H9 (cell line): ENCODE measurements around the gene RBFOX1. TPM values are rescaled to one million over a fixed set of nuclear protein-coding genes. Genes with fewer than 3 reads are reported as not detected.

Experiments
- DNase-seq: peaks from one replicate; pipeline ENCODE4 v3.0.0-alpha.2; 2017
- H2AFZ ChIP-seq: one replicate; pipeline ENCODE4 v1.6.1; 2013; ENCODE audit warnings: mild to moderate bottlenecking, low read length, control low read depth, moderate library complexity
- H2AK5ac ChIP-seq: 2 replicates; pipeline ENCODE4 v1.6.1; 2013; ENCODE audit warnings: low read length, control low read depth, mixed read lengths; ENCODE audit not compliant: insufficient read length
- H2BK120ac ChIP-seq: one replicate; pipeline ENCODE4 v1.6.1; 2013; ENCODE audit warnings: low read depth, mild to moderate bottlenecking, low read length, control low read depth, inconsistent platforms; ENCODE audit not compliant: poor library complexity, severe bottlenecking
- H2BK12ac ChIP-seq: 2 replicates; pipeline ENCODE4 v1.6.1; 2013; ENCODE audit warnings: low read length, control low read depth, mixed read lengths, low read depth; ENCODE audit not compliant: insufficient read length
- H2BK15ac ChIP-seq: 2 replicates; pipeline ENCODE4 v1.6.1; 2013; ENCODE audit warnings: low read depth, low read length, control low read depth
- H2BK20ac ChIP-seq: one replicate; pipeline ENCODE4 v1.6.1; 2013; ENCODE audit warnings: low read depth, mild to moderate bottlenecking, low read length, control low read depth, inconsistent platforms; ENCODE audit not compliant: poor library complexity, severe bottlenecking
- H2BK5ac ChIP-seq: 2 replicates; pipeline ENCODE4 v1.6.1; 2013; ENCODE audit warnings: low read length, control low read depth, mixed read lengths; ENCODE audit not compliant: insufficient read length
- H3K14ac ChIP-seq: 2 replicates; pipeline ENCODE4 v1.6.1; 2013; ENCODE audit warnings: low read length, control low read depth; ENCODE audit not compliant: insufficient read depth
- H3K18ac ChIP-seq: 2 replicates; pipeline ENCODE4 v1.6.1; 2013; ENCODE audit warnings: low read depth, mild to moderate bottlenecking, mixed read lengths, low read length, control low read depth; ENCODE audit not compliant: insufficient read length
- H3K23ac ChIP-seq: 2 replicates; pipeline ENCODE4 v1.6.1; 2013; ENCODE audit warnings: low read length, control low read depth, mixed read lengths, low read depth; ENCODE audit not compliant: insufficient read length
- H3K23me2 ChIP-seq: 2 replicates; pipeline ENCODE4 v1.6.1; 2013; ENCODE audit warnings: low read depth, mild to moderate bottlenecking, mixed read lengths, low read length, control low read depth; ENCODE audit not compliant: insufficient read length, poor library complexity, severe bottlenecking
- H3K27ac ChIP-seq: 2 replicates; pipeline ENCODE4 v1.5.1; 2013; ENCODE audit warnings: low read length, control low read depth, mixed read lengths, low read depth; ENCODE audit not compliant: insufficient read length
- H3K27me3 ChIP-seq: 2 replicates; pipeline ENCODE4 v1.6.1; 2013; ENCODE audit warnings: low read length, control low read depth, inconsistent platforms; ENCODE audit not compliant: insufficient read depth
- H3K4ac ChIP-seq: 2 replicates; pipeline ENCODE4 v1.6.1; 2013; ENCODE audit warnings: low read depth, mild to moderate bottlenecking, control low read depth, inconsistent platforms, low read length, moderate library complexity
- H3K4me1 ChIP-seq: 2 replicates; pipeline ENCODE4 v1.6.1; 2013; ENCODE audit warnings: low read length, control low read depth, inconsistent platforms; ENCODE audit not compliant: insufficient read depth
- H3K4me2 ChIP-seq: 2 replicates; pipeline ENCODE4 v1.6.1; 2013; ENCODE audit warnings: low read length, control low read depth, mixed read lengths; ENCODE audit not compliant: insufficient read length, insufficient read depth
- H3K56ac ChIP-seq: 2 replicates; pipeline ENCODE4 v1.6.1; 2013; ENCODE audit warnings: low read depth, mild to moderate bottlenecking, mixed read lengths, low read length, control low read depth; ENCODE audit not compliant: insufficient read length
- H3K79me1 ChIP-seq: 2 replicates; pipeline ENCODE4 v1.6.1; 2013; ENCODE audit warnings: low read depth, mild to moderate bottlenecking, moderate library complexity, low read length, control low read depth, inconsistent platforms; ENCODE audit not compliant: insufficient read depth, poor library complexity, severe bottlenecking
- H3K79me2 ChIP-seq: 2 replicates; pipeline ENCODE4 v1.6.1; 2013; ENCODE audit warnings: low read length, control low read depth, inconsistent platforms; ENCODE audit not compliant: insufficient read depth
- H3K9ac ChIP-seq: 2 replicates; pipeline ENCODE4 v1.6.1; 2013; ENCODE audit warnings: low read length, control low read depth, mixed read lengths; ENCODE audit not compliant: insufficient read length; ENCODE audit errors: extremely low read depth
- H3K9me3 ChIP-seq: one replicate; pipeline ENCODE4 v1.6.1; 2013; ENCODE audit warnings: low read depth, low read length, inconsistent platforms; ENCODE audit not compliant: control insufficient read depth
- H3T11ph ChIP-seq: one replicate; pipeline ENCODE4 v1.6.1; 2013; ENCODE audit warnings: mild to moderate bottlenecking, low read length, control low read depth, inconsistent platforms
- H4K20me1 ChIP-seq: one replicate; pipeline ENCODE4 v1.6.1; 2013; ENCODE audit not compliant: control insufficient read depth, insufficient read length, insufficient read depth
- H4K5ac ChIP-seq: 2 replicates; pipeline ENCODE4 v1.6.1; 2013; ENCODE audit warnings: low read depth, mild to moderate bottlenecking, mixed read lengths, low read length, control low read depth; ENCODE audit not compliant: insufficient read length
- H4K8ac ChIP-seq: replicated peaks from 2 replicates; pipeline ENCODE4 v1.6.1; 2013; ENCODE audit warnings: low read length, control low read depth, mixed read lengths, low read depth; ENCODE audit not compliant: insufficient read length
- H4K91ac ChIP-seq: 2 replicates; pipeline ENCODE4 v1.6.1; 2013; ENCODE audit warnings: low read depth, mild to moderate bottlenecking, moderate library complexity, mixed read lengths, low read length, control low read depth; ENCODE audit not compliant: insufficient read length
- H3K27ac Mint-ChIP-seq, 3 experiments: 2 replicates in 2 of 3; 3 replicates in 1 of 3; pipeline ENCODE4 v1.8.0; 2020 to 2021; ENCODE audit warnings: mixed read lengths in 3 of 3, mild to moderate bottlenecking in 1 of 3, moderate library complexity in 1 of 3
- H3K27me3 Mint-ChIP-seq: 2 replicates; pipeline ENCODE4 v1.8.0; 2021; ENCODE audit warnings: low read depth, mild to moderate bottlenecking, moderate library complexity, mixed read lengths
- H3K36me3 Mint-ChIP-seq, 3 experiments: 2 replicates in 2 of 3; 3 replicates in 1 of 3; pipeline ENCODE4 v1.8.0; 2020 to 2021; ENCODE audit warnings: low read depth in 3 of 3, mixed read lengths in 3 of 3; ENCODE audit not compliant: insufficient read depth in 1 of 3
- H3K4me1 Mint-ChIP-seq, 2 experiments: 2 replicates each; pipeline ENCODE4 v1.8.0; 2020; ENCODE audit warnings: mixed read lengths in 2 of 2
- H3K4me3 Mint-ChIP-seq, 2 experiments: 2 replicates in 1 of 2; 3 replicates in 1 of 2; pipeline ENCODE4 v1.8.0; 2020 to 2021; ENCODE audit warnings: mild to moderate bottlenecking in 2 of 2, mixed read lengths in 2 of 2, moderate library complexity in 1 of 2
- H3K9me3 Mint-ChIP-seq, 2 experiments: 2 replicates in 1 of 2; 3 replicates in 1 of 2; pipeline ENCODE4 v1.8.0; 2020; ENCODE audit warnings: mild to moderate bottlenecking in 2 of 2, mixed read lengths in 2 of 2, moderate library complexity in 1 of 2
- WGBS: extraction: QIAGEN DNeasy Blood & Tissue Kit; methylation state at CpG from one replicate; pipeline ENCODE4 v1.1.7; 2013; ENCODE audit warnings: missing lambda C conversion rate, low lambda C conversion rate, mixed read lengths; ENCODE audit not compliant: insufficient read length; ENCODE audit errors: extremely low coverage; 5-methylcytosine and 5-hydroxymethylcytosine counted together
- total RNA-seq: library from RNA; stranded (reverse); gene quantifications from 2 replicates; pipeline ENCODE4 v1.2.1, GENCODE V29; 2021
- TF ChIP-seq, protein P1 (sequence below): fragments of 200-600 bp; sonication (generic); conservative IDR thresholded peaks from 3 replicates; pipeline ENCODE4 v1.8.0; 2021; ENCODE audit warnings: antibody characterized with exemption, mild to moderate bottlenecking

RBFOX1 gene
- total RNA-seq, 1 experiment from 2014 or later = 2.0 TPM

DNA sequence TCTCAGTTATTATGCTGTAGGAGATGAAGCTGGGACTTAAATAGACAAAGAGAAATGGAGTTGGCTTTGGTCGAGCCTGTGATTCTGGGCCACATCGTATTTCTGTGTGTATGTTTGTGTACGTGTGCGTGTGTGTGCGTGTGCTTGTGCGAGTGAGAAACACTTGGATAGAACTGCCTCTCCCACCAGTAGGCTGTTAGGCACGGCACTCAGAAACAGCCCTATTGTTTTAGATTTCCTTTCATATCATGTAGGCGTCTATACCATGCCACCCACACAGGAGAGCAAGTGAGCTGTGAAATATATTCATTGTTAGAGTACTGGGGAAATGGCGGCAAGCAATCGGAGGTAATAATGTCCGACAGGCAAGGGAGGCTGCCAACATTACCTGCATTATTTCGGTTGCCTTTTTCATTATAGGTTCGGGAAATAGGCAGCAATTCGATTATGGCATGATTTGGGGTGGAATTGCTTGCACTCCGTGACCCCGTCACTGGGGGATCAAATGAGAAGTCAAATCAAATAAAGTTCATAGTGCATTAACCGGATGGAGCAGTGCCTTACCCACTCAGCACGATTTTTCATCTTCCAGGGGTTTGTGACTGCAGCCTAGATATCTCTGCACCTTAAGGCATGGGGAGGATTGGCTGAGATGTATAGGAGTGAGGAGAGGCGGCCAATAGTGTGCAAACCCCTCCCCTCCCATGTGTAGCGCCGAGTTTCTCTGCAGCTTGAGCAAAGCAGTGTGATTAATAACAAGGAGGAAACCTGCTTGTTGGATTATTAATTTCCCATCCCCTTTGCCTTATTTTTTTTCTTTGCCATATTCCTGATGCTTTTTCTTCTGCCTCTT, 89.6 kb downstream of the RBFOX1 start:
- H2BK120ac ChIP-seq = no peak overlapping the region
- H3K27ac ChIP-seq = no peak overlapping the region
- H3K4me2 ChIP-seq = no peak overlapping the region
- H4K20me1 ChIP-seq = no peaks in the 10 kb centered on the region
- H2BK5ac ChIP-seq = no peak overlapping the region
- H3K23ac ChIP-seq = no peak overlapping the region
- H3K4me1 ChIP-seq = peaks cover 3% of the 10 kb centered on the region; the same call in 1 of the 2 replicates
- no peak overlapping the region for H2BK20ac ChIP-seq
- 0 out of 7 replicates have a peak overlapping the region, but pooled peaks of 1 of the 3 experiments have one; percentile 80 for H3K27ac Mint-ChIP-seq
- H2AK5ac ChIP-seq = no peak overlapping the region
- H3K4me3 Mint-ChIP-seq = no peak overlapping the region
- no peaks in the 10 kb centered on the region for H3K79me2 ChIP-seq
- H4K8ac ChIP-seq = no peak overlapping the region
- no peak for DNase-seq
- no peak overlapping the region for H3K18ac ChIP-seq
- no peak overlapping the region for H3T11ph ChIP-seq
- TF ChIP-seq, protein P1, sequence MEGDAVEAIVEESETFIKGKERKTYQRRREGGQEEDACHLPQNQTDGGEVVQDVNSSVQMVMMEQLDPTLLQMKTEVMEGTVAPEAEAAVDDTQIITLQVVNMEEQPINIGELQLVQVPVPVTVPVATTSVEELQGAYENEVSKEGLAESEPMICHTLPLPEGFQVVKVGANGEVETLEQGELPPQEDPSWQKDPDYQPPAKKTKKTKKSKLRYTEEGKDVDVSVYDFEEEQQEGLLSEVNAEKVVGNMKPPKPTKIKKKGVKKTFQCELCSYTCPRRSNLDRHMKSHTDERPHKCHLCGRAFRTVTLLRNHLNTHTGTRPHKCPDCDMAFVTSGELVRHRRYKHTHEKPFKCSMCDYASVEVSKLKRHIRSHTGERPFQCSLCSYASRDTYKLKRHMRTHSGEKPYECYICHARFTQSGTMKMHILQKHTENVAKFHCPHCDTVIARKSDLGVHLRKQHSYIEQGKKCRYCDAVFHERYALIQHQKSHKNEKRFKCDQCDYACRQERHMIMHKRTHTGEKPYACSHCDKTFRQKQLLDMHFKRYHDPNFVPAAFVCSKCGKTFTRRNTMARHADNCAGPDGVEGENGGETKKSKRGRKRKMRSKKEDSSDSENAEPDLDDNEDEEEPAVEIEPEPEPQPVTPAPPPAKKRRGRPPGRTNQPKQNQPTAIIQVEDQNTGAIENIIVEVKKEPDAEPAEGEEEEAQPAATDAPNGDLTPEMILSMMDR = no peak
- no peaks in the 10 kb centered on the region for H3K23me2 ChIP-seq
- H3K14ac ChIP-seq = no peak overlapping the region
- H3K27me3 Mint-ChIP-seq = no peaks in the 10 kb centered on the region; the same call in 1 of the 2 replicates
- no peak overlapping the region for H2BK12ac ChIP-seq
- H4K5ac ChIP-seq = no peak overlapping the region
- WGBS = no CpG with 5 or more reads among the region's 21 CpGs
- H3K4me1 Mint-ChIP-seq = peaks cover 14% of the 10 kb centered on the region in 2 experiments
- no peak overlapping the region for H3K56ac ChIP-seq
- H3K27me3 ChIP-seq = no peaks in the 10 kb centered on the region
- no peak overlapping the region for H3K4ac ChIP-seq
- peaks cover 0 to 5% of the 10 kb centered on the region in 2 experiments; a peak in 1 of 5 replicates for H3K9me3 Mint-ChIP-seq
- no peaks in the 10 kb centered on the region for H3K79me1 ChIP-seq
- H2BK15ac ChIP-seq = no peak overlapping the region
- no peak overlapping the region for H3K9ac ChIP-seq
- H3K36me3 Mint-ChIP-seq = no peaks in the 10 kb centered on the region
- H4K91ac ChIP-seq = no peak overlapping the region
- H2AFZ ChIP-seq = no peak overlapping the region
- no peaks in the 10 kb centered on the region for H3K9me3 ChIP-seq
